SK-N-MC (cell line): ENCODE measurements around the gene SPTBN4.

Experiments
- DNase-seq: peaks from one replicate; pipeline ENCODE4 v3.0.0-alpha.2; 2011; ENCODE audit warnings: low read depth, low spot score
- H3K27ac ChIP-seq: fragments of 200-600 bp; sonication (generic); 2 replicates; pipeline ENCODE4 v1.5.1; 2016; ENCODE audit warnings: mixed run types
- H3K36me3 ChIP-seq: fragments of 200-600 bp; sonication (generic); 2 replicates; pipeline ENCODE4 v1.6.1; 2017; ENCODE audit warnings: antibody characterized with exemption, low read length, mixed read lengths; ENCODE audit not compliant: insufficient read depth
- H3K4me3 ChIP-seq: fragments of 200-600 bp; sonication (generic); 2 replicates; pipeline ENCODE4 v1.5.1; 2016
- H3K9ac ChIP-seq: fragments of 200-600 bp; sonication (generic); 2 replicates; pipeline ENCODE4 v1.8.0; 2017; ENCODE audit warnings: mixed run types, mixed read lengths; ENCODE audit not compliant: insufficient read length
- H3K9me3 ChIP-seq: fragments of 200-600 bp; sonication (generic); 2 replicates; pipeline ENCODE4 v1.6.1; 2017; ENCODE audit warnings: low read depth, mild to moderate bottlenecking, antibody characterized with exemption, low read length, moderate library complexity, mixed read lengths
- EZH2 ChIP-seq: fragments of 200-600 bp; sonication (generic); IDR thresholded peaks from one replicate; pipeline ENCODE4 v1.6.1; 2017; ENCODE audit warnings: antibody characterized with exemption
- FOXP2 ChIP-seq: optimal IDR thresholded peaks from 2 replicates; pipeline ENCODE3; 2011; ENCODE audit warnings: mild to moderate bottlenecking, moderate library complexity; ENCODE audit not compliant: insufficient read depth; ENCODE audit errors: extremely low read length, control extremely low read depth
- POLR2AphosphoS5 ChIP-seq: IDR thresholded peaks from 2 replicates; pipeline ENCODE4 v1.6.1; 2012; ENCODE audit warnings: mild to moderate bottlenecking, low read depth, low read length, borderline replicate concordance

The SPTBN4 gene

DNA sequence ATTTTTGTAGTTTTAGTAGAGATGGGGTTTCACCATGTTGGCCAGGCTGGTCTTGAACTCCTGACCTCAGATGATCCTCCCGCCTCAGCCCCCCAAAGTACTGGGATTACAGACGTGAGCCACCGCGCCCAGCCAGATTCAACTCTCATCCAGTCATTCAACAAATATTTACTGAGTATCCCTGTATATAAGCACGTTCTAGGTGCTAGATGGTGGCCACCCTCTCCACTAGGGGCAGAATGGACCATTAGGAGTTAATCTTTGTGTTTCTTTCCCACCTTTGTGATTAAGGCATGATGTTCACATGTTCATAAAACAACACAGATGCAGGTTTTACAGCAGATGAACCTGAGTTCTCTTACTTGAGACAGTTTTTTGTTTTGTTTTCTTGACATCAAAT lies 117.2 kb downstream of the SPTBN4 start:
- no peak for TF ChIP-seq POLR2AphosphoS5
- TF ChIP-seq FOXP2 = no peak
- no peak for TF ChIP-seq EZH2
- no peak overlapping the region for H3K4me3 ChIP-seq
- no peak overlapping the region for H3K9ac ChIP-seq
- no peak overlapping the region for H3K27ac ChIP-seq
- H3K9me3 ChIP-seq = no peaks in the 10 kb centered on the region
- no peak for DNase-seq
- peaks cover 6% of the 10 kb centered on the region; the same call in 1 of the 2 replicates for H3K36me3 ChIP-seq

DNA sequence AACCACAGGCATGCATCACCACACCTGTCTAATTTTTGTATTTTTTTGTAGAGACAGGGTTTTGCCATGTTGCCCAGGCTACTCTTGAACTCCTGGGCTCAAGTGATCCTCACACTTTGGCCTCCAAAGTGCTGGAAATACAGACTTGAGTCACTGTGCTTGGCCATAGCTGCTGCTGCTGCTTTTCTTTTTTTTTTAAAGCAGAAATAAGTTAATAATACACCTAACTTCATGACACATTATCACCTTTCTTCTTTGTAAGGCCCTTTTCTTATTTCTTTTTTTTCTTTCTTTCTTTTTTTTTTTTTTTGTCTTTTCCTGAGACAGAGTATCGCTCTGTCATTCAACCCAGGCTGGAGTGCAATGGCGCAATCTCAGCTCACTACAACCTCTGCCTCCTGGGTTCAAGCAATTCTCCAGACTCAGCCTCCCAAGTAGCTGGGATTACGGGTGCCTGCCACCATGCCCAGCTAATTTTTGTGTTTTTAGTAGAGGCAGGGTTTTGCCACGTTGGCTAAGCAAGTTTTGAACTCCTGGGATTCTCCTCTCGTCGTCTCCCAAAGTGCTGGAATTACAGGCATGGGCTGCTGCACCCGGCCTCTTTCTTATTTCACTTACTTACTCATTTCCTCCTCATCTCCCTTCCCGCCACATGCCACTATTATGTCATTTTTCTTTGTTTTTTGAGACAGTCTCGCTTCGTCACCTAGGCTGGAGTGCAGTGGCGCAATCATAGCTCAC lies 118.6 kb downstream of the SPTBN4 start:
- Histone ChIP-seq H3K27ac (no peak overlapping the region), H3K9me3 (no peaks in the 10 kb centered on the region), H3K36me3 (peaks cover 2% of the 10 kb centered on the region; the same call in 1 of the 2 replicates), H3K9ac (no peak overlapping the region), H3K4me3 (no peak overlapping the region)
- TF ChIP-seq POLR2AphosphoS5 (no peak), FOXP2 (no peak), EZH2 (no peak)
- no peak for DNase-seq

DNA sequence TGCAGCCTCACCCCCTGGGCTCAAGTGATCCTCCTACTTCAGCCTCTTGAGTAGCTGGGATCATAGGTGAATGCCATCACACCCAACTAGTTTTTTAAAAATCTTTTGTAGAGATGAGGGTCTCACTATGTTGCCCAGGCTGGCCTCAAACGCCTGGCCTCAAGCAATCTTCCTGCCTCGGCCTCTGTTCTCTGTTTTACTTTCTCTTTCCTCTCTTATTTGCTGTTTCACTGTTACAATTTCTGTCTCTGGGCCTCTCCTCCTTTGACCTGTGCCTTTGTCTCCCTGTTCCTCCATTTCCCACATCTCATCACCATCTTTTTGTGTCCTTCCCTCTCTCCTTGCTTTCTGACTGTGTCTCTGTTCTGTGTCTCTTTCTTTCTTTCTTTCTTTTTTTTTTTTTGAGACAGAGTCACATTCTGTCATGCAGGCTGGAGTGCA lies 119.2 kb downstream of the SPTBN4 start:
- Histone ChIP-seq H3K9me3 (no peaks in the 10 kb centered on the region), H3K36me3 (no peaks in the 10 kb centered on the region; the same call in 1 of the 2 replicates), H3K27ac (no peak overlapping the region), H3K4me3 (no peak overlapping the region), H3K9ac (no peak overlapping the region)
- no peak for DNase-seq
- no peak for TF ChIP-seq POLR2AphosphoS5
- no peak for TF ChIP-seq EZH2
- TF ChIP-seq FOXP2 = no peak

DNA sequence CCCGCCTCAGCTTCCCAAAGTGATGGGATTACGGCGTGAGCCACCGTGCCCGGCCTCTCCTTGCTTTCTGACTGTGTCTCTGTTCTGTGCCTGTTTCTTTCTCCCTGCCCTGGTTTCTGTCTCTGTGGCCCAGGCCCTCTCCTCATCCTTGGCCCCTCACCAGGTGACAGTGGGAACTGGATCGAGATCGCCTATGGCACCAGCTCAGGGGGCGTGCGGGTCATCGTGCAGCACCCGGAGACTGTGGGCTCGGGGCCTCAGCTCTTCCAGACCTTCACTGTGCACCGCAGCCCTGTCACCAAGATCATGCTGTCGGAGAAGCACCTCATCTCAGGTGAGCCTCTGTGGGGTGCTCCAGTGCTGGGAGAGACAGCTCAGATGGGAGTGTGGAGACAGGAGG lies 119.8 kb downstream of the SPTBN4 start:
- no peak for TF ChIP-seq POLR2AphosphoS5
- no peak for TF ChIP-seq FOXP2
- TF ChIP-seq EZH2 = no peak
- Histone ChIP-seq H3K9ac (no peak overlapping the region), H3K27ac (no peak overlapping the region), H3K4me3 (no peak overlapping the region), H3K9me3 (no peaks in the 10 kb centered on the region), H3K36me3 (no peaks in the 10 kb centered on the region; the same call in 1 of the 2 replicates)
- no peak for DNase-seq

DNA sequence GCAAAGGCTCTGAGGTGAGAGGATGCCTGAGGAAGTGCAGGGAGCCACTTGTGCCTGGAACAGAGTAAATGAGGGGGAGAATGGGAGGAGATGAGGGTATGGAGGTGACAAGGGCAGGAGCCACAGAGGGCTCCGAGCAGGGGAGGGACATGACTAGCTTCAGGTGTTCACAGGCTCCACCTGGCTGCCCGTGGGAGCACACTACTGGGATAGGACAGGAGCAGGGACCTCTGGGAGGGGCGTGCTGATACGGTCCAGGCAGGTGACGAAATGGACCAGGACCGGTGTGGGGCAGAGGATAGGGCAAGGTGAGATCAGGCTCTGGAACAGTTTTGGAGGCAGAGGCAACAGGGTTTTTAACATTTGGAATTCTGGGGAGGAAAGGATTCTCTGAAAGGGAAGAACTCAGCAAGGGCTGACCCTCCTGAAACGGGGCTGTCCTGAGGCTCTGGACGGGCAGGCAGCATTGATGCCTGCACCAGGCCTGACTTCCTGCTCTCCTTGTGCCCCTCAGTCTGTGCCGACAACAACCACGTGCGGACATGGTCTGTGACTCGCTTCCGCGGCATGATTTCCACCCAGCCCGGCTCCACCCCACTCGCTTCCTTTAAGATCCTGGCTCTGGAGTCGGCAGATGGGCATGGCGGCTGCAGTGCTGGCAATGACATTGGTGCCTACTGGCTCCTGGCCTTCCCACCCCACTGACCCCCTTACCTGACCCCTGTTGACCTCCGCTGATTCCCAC lies 121.5 kb downstream of the SPTBN4 start:
- no peak for TF ChIP-seq POLR2AphosphoS5
- TF ChIP-seq FOXP2 = no peak
- no peak for TF ChIP-seq EZH2
- no peak for DNase-seq
- Histone ChIP-seq H3K9ac (no peak overlapping the region), H3K4me3 (no peak overlapping the region), H3K27ac (no peak overlapping the region), H3K36me3 (no peaks in the 10 kb centered on the region; the same call in 1 of the 2 replicates), H3K9me3 (no peaks in the 10 kb centered on the region)

DNA sequence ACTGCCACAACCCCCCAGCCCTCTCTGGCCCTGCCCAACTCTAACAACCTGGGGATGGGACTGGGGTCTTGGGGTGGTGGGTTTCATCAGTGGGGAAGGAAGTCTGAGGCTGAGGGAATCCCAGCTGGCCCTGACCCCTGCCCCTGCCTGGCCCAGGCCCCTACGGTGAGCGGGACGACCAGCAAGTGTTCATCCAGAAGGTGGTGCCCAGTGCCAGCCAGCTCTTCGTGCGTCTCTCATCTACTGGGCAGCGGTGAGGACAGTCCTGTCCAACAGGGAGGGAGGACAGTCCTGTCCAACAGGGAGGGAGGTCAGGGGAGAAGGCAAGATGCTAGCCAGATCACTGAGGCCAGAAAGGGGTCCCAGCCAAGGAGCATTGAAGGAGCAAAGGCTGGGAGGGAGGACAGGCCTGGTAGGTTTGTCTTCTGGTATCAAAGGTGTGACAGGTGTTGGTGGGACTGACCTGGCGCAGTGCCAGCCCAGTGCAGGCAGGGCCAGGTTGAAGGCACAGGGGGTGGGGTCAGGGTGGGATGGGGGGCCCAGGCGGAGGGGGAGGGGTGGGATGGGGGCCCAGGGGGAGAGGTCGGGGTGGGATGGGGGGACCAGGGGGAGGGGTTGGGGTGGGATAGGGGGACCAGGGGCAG lies 122.2 kb downstream of the SPTBN4 start:
- H3K36me3 ChIP-seq = no peaks in the 10 kb centered on the region; the same call in 1 of the 2 replicates
- H3K27ac ChIP-seq = no peak overlapping the region
- no peak overlapping the region for H3K9ac ChIP-seq
- no peak overlapping the region for H3K4me3 ChIP-seq
- DNase-seq = no peak
- no peaks in the 10 kb centered on the region for H3K9me3 ChIP-seq
- TF ChIP-seq EZH2 (no peak), FOXP2 (no peak), POLR2AphosphoS5 (no peak)

DNA sequence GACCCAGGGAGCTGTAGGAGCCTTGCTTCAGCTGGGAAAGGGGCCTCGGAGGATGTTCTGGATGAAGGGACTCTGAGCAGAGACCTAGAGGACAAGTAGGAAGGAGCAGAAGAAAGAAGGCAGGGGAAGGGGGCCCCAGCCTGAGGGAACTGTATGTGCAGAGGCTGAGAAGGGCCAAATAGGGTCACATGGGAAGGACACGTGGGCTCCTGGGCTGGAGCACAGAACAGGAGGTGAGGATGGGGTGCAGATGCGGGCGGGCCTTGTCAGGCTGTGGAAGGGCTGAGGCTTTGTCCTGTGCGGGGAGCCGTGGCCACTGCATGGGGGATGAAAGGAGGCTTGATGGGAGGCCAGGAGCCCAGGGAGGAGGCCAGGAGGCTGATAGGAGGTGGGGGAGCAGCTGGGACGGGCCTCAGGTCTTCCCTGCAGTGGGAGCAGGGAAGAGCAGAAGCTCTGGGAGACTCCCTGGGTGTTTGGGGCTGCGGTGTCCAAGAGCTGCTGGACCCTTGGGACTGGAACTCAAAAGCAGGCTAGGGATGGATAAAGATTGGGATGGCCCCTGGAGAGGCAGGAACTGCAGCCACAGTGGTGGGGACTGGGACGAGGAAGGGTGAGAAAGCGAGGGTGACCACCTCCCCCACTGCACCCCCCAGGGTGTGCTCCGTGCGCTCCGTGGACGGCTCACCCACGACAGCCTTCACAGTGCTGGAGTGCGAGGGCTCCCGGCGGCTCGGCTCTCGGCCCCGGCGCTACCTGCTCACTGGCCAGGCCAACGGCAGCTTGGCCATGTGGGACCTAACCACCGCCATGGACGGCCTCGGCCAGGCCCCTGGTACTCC lies 123.0 kb downstream of the SPTBN4 start:
- TF ChIP-seq FOXP2 (no peak), POLR2AphosphoS5 (no peak), EZH2 (no peak)
- no peak for DNase-seq
- no peaks in the 10 kb centered on the region for H3K36me3 ChIP-seq
- H3K4me3 ChIP-seq = no peak overlapping the region
- no peak overlapping the region for H3K9ac ChIP-seq
- no peaks in the 10 kb centered on the region for H3K9me3 ChIP-seq
- H3K27ac ChIP-seq = no peak overlapping the region
